ENCODE data around the gene SGO1.

SGO1 gene

DNA sequence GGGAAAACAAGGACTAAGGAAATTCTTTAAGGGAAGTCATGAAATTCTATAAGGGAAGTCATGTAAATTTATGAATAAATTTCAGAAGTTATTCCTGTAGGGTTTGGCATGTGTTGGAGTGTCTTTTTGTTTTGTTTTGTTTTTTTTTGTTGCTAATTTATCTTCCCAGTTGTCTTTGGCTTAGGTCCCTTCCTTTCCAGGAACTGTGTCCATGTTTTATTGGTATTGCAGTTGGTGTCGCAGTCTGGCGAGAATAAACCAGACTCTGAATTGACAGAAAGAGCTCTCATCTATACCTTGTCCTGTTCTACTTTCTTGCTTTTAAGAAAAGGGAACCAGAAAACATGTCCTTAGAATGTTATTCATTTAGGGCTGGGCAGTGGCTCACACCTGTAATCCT is 57.6 kb downstream of the SGO1 start:
- no peak for DNase-seq (ENCODE audit: extremely low spot score)
- ChIA-PET CTCF (interaction anchor here (0.7 kb wide), 1 partner anchor 27 kb away, joined by 3 read pairs; no protein-coding TSS in a partner anchor), POLR2A (no interaction called here)
- no peak for TF ChIP-seq PKNOX1 (IDR thresholded peaks at IDR 0.05)
- TF ChIP-seq CTBP1 (IDR thresholded peaks at IDR 0.05; ENCODE audit: borderline replicate concordance) = no peak
- no peak for TF ChIP-seq ARNT (IDR thresholded peaks at IDR 0.05)
- TF ChIP-seq SP1 (IDR thresholded peaks at IDR 0.05) = no peak
- TF ChIP-seq FOXA1 (IDR thresholded peaks at IDR 0.05) = no peak
- no peak for TF ChIP-seq TARDBP (IDR thresholded peaks at IDR 0.05)
- no peak for TF ChIP-seq L3MBTL2 (conservative IDR thresholded peaks at IDR 0.05)

DNA sequence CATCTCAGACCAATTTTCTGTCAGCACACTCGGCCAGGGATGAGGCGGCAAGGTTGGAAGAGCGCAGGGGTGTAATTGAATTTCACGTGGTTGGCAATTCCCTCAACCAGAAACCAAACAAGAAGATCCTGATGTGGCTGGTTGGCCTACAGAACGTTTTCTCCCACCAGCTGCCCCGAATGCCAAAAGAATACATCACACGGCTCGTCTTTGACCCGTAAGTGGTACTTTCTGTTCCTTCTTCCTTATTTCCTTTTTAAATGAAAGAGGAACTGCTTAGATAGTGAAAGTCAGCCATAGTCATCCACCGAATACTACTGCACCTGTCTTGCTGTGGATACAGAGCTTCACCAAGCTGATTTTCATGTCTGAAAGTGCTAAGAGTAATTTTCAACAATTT is 60.1 kb downstream of the SGO1 start:
- DNase-seq (ENCODE audit: extremely low spot score) = no peak
- TF ChIP-seq PKNOX1 (IDR thresholded peaks at IDR 0.05) = no peak
- no peak for TF ChIP-seq TARDBP (IDR thresholded peaks at IDR 0.05)
- no peak for TF ChIP-seq ARNT (IDR thresholded peaks at IDR 0.05)
- TF ChIP-seq ELF4 (IDR thresholded peaks at IDR 0.05) = no peak
- TF ChIP-seq SP1 (IDR thresholded peaks at IDR 0.05) = no peak
- TF ChIP-seq CTBP1 (IDR thresholded peaks at IDR 0.05; ENCODE audit: borderline replicate concordance) = no peak
- TF ChIP-seq LEF1 (IDR thresholded peaks at IDR 0.05; ENCODE audit: borderline replicate concordance) = no peak
- no peak for TF ChIP-seq BHLHE40 (IDR thresholded peaks at IDR 0.05; ENCODE audit: borderline replicate concordance)
- CTCF ChIA-PET = no interaction called here
- POLR2A ChIA-PET = no interaction called here

DNA sequence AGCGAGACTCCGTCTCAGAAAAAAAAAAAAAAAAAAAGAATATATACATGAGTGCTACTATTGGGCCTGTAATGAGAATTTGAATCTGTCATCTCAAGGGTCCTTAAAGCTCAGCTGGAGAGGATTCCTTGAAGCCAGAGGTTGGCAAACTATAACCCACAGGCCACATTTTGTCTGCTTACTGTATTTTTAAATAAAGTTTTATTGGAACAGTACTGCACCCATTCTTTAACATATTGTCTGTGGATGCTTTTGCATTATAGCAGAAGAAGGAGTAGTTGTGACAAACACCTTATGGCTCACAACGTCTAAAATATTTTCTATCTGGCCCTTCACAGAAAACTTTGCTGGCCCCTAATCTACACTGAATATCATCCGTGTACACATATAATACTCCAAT is 60.7 kb downstream of the SGO1 start:
- POLR2A ChIA-PET = no interaction called here
- no peak for DNase-seq (ENCODE audit: extremely low spot score)
- TF ChIP-seq ELF4 (IDR thresholded peaks at IDR 0.05) (no peak), ZNF384 (IDR thresholded peaks at IDR 0.05) (no peak), ARNT (IDR thresholded peaks at IDR 0.05) (no peak), FOXM1 (IDR thresholded peaks at IDR 0.05; ENCODE audit: borderline replicate concordance) (no peak), CTBP1 (IDR thresholded peaks at IDR 0.05; ENCODE audit: borderline replicate concordance) (no peak), L3MBTL2 (conservative IDR thresholded peaks at IDR 0.05) (no peak), FOXK2 (IDR thresholded peaks at IDR 0.05) (no peak), FOXA1 (IDR thresholded peaks at IDR 0.05) (no peak), SP1 (IDR thresholded peaks at IDR 0.05) (no peak), SUZ12 (IDR thresholded peaks at IDR 0.05) (no peak), HDGF (IDR thresholded peaks at IDR 0.05; ENCODE audit: borderline replicate concordance) (no peak), PKNOX1 (IDR thresholded peaks at IDR 0.05) (no peak), BHLHE40 (IDR thresholded peaks at IDR 0.05; ENCODE audit: borderline replicate concordance) (no peak), TARDBP (IDR thresholded peaks at IDR 0.05) (no peak), LEF1 (IDR thresholded peaks at IDR 0.05; ENCODE audit: borderline replicate concordance) (no peak), NFRKB (IDR thresholded peaks at IDR 0.05) (no peak)
- CTCF ChIA-PET = no interaction called here

DNA sequence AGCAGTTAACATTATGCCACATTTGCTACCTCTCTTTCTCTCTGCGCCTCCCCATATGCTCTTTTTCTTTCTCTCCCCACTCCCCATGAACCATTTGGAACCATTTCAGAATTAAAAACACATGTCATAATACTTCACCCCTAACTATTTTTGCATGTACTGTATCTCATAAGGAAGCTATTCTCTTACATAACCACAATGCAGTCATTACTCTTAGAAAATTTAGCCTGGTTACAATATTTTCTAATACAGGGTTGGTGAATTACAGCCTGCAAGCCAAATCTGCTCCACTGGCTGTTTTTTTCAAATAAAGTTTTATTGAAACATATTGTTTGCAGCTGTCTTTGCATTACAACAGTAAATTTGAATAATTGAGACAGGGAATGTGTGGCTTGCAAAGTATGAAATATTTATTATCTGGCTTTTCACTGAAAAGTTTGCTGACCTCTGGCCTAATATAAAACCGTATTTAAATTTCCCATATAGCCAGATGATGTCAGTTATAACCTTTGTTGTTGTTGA is 62.8 kb downstream of the SGO1 start:
- ChIA-PET CTCF (no interaction called here), POLR2A (no interaction called here)
- DNase-seq (ENCODE audit: extremely low spot score) = no peak
- TF ChIP-seq CTBP1 (IDR thresholded peaks at IDR 0.05; ENCODE audit: borderline replicate concordance) (no peak), PKNOX1 (IDR thresholded peaks at IDR 0.05) (no peak)

DNA sequence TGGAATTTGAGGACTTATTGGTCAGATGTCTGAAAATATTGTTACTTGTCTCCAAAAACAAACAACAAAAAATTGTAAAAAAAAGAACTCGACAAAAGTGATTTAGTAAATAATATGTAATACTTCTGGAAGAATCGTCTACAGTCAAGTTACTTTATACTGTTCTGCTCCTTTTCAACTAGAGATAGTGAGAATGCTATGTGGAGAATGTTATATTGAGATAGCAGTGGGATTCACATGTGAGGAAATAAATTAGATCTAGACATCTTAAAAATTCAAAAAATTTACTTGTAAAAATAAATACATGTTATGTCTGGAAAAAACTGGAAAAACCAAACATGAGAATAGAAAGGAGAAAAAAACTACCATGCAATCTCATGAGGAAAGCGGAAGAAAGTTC is 64.9 kb downstream of the SGO1 start:
- ChIA-PET POLR2A (no interaction called here), CTCF (no interaction called here)
- no peak for DNase-seq (ENCODE audit: extremely low spot score)
- no peak for TF ChIP-seq SUZ12 (IDR thresholded peaks at IDR 0.05)
- no peak for TF ChIP-seq SP1 (IDR thresholded peaks at IDR 0.05)
